Left hindlimb (tissue), 1 donor: ENCODE data around the gene R3HDM2.
A peak's percentile ranks its signal among the peaks of the same experiment; 100 is the strongest.

ENCODE experiments used
- DNase-seq: peaks from one replicate; pipeline ENCODE4 v3.0.0-alpha.2; 2018

The R3HDM2 gene

DNA sequence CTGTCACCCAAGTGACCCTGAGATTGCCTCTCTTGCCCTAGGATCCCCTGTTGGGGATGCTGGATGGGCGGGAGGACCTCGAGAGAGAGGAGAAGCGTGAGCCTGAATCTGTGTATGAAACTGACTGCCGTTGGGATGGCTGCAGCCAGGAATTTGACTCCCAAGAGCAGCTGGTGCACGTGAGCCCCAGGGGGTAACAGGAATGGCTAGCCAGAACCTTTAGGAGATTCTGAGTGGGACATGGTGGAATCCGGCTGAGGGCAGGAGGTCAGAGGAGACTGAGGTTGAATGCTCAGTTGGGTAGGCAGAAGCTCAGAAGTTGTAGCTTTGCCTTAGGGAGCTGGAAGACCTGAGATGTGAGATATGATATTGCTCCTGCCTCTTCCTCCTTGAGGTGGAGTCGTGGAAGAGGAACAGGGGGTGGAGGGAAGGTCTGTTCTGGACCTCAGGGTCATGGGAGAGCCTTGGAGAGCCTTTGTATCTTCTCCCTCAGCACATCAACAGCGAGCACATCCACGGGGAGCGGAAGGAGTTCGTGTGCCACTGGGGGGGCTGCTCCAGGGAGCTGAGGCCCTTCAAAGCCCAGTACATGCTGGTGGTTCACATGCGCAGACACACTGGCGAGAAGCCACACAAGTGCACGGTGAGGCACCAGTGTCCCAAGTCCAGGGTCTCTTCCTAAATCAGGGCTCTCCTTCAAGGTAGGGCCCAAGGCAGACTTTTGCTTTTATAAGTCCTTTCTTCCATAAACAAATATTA is 35.1 kb upstream of the R3HDM2 start:
- peak; percentile 17 for DNase-seq

DNA sequence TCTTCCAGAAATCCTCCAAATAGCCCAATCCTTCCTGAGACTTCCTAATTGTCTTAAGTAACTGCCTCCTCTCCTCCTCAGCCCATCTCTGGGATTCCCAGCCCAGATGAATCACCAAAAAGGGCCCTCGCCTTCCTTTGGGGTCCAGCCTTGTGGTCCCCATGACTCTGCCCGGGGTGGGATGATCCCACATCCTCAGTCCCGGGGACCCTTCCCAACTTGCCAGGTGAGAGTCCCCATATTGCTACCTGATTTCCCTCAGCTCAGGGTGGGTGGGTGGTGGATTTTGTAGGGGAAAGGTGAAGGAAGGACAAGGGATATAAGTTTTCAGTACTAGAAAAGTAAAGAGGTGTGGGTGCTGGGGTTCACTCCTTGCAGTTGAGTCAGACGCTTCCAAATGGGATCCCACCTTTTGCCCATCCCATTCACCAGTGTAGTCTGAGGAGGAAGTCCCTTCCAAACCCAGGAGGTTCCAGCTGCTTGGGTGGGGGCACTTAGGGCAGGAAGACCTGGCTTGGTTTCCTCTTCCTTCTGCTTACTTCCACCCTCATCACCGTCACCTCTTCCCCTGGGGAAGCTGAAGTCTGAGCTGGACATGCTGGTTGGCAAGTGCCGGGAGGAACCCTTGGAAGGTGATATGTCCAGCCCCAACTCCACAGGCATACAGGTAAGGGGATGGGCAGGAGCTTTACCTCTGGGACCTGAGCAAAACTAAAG is 34.3 kb upstream of the R3HDM2 start:
- DNase-seq = peak; percentile 12

DNA sequence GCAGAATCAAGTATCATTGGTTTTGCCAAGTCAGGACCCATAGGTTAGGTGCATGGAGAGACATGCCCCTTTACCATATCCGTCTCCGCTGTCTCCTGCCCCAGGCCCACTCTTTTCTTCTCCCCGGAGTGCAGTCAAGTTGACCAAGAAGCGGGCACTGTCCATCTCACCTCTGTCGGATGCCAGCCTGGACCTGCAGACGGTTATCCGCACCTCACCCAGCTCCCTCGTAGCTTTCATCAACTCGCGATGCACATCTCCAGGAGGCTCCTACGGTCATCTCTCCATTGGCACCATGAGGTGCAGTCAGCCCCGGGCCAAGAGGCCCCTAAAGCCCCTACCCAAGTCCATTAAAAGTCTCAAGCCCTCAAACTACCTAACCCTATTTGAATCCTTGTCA is 33.7 kb upstream of the R3HDM2 start:
- DNase-seq = no peak

DNA sequence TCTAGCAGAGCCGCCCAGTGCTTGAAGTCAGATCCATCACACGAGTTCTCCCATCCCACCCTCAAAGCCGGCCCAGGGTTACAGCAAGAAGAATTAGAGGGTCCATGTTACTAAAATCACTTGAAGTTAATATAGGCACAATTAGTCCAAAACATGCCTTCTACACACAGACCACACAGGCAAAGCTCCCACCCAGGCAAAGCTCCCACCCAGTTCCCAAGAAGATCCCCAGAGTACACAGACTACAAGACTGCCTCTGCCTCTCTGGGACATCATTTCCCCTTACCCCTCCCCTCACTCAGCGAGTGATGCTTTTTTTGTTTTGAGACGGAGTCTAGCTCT is 32.0 kb upstream of the R3HDM2 start:
- no peak for DNase-seq

DNA sequence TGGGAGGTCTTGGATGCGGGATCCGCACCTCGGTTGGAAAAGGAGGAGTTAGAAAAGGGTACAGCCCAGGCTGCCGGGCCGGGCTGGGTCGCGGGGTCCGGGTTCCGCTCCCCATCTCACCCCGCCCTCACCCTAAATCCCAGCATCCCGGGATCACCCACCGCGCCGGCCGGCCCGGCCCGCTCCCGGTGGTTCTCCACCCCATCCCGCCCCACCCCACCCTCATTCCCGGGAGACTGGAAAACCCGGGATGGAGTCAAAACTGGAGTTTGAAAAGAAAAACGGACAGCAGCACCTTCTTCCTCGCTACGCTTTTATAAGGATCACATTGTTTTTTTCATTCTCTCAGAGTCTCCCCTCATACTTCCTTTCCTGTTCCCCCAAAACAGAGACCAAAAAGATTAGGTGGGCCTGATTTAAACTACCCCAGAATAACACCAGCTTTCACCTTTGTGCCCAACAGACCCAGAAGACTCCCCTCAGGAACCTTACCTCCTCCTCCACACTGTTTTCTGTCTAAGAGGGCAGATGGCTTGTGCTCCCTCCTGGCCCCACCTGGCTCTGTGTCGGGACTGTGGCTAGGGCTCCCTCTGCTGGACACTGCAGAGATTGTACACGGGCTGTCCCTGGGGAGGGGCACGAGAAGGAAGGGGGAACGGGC is 31.5 kb upstream of the R3HDM2 start:
- DNase-seq = peak; percentile 89

DNA sequence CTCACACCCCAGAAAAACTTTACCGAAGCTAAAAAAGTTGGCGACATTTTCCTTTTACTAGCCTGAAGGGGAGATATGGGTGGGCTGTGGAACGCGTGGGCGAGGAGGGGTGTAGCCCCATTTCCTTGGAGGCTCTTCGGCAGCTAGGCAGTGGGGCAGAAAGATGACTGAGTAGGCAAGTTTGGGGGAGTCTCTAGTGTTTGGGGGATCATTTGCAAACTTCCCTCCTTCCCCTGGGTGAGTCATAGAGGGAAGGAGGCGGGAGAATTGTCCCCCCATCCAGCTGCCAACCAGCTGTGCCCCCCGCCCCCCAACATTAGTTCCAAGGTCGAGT is 31.0 kb upstream of the R3HDM2 start:
- DNase-seq = peak; percentile 69

DNA sequence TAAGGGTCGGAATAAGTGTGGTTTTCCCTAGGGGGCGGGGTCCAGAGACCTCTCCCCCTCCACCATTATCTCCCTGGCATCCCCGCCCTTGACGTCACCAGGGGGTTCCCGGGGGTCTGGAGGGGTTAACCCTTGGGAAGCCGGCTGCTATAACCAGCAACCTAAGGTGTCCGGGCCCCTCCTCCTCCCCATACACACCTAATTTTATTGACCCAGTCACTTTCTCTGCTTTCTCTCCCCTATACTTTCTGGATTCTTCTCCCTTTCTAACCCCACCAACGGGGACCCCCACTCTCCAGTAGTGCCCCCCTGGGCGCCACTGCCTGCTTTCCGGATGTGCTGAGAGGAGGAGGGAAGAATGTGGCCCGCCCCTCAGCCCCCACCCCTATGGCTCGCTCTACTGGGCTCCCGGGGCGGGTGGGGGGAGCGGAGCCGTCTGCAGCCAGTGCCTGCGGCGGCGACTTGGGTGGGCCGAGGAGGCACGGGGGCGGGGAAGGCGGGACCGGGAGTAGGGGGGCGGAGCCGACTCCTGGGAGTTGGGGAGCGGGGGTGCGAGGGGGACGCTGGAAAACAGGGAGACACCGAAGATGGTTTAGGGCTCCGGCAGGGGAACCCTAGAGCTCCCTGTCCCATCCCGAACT is 30.6 kb upstream of the R3HDM2 start:
- DNase-seq = peak; percentile 90

DNA sequence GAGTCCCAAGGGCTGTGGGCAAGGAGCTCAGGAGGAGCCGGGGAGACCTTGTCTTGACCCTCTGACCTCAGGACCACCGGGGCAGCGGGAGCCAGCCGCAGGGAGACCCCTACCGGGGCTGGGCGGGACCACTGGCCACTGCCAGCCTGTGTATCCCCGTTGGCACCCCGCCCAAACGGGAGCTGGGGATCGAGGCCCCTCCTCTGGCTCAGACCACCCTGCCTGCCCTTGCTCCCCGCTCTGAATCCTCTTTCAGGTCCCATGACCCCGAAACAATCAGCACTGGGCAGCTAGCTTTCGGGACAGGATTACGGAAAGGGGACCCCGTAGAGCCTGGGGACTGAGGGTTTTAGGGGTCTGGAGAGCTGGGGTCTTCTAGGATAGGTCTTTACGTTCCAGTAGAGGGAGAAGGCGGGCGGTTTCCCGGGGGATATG is 30.0 kb upstream of the R3HDM2 start:
- DNase-seq = no peak

DNA sequence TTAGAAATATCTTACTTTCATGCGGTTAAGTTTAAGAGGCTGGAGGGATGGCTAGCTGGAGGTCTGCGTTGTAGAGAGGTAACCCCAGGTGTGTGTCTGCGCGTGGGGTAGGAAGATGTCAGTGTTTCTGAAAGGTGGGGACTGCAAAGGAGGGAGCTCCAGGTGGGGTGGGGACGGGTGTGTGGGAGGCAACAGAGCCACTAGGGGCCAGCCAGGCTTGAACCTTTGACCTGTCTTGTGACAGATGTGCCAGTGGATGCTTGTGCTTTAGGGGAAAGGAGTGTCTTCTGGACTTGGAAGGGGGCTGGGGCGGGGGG is 29.6 kb upstream of the R3HDM2 start:
- no peak for DNase-seq

DNA sequence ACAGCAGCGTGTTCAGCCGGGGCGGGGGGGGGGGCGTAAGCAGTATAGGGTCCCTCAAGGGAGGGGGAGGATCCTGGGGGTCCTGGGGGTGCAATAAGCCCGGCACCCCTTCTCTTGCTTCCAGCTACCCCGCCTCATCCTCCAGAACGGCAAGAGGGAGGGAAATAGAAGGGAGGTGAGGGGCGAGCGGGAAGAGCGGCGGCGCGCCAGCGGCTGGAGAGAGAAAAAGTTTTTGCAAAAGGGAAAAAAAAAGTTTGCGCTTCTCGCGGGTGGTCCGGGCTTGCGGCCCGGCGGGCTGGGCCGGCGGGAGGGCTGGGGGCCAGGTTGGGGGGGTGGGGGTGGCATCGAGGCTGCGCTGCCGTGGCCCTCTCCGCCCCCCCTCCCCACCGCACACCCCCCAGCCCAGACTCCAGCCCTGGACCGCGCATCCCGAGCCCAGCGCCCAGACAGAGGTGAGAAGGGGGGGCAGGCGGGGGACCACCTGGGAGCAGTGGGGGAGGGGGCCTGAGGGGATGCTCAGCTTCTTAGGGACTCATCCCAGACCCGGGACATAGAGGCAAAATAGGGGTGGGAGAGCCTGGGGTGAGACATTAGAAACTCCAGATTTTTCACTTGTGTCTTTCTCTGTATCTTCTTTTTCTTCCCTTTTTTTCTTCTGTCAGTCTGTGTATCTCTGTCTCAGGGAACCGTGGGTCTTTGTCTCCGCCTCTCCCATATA is 29.1 kb upstream of the R3HDM2 start, which contains the start of gene GLI1:
GLI1 (plus strand) TSS at position 36 of the 718 bp plus-strand sequence. CDS start 3,907 bp downstream, outside the sequence.
- peak; percentile 87 for DNase-seq

DNA sequence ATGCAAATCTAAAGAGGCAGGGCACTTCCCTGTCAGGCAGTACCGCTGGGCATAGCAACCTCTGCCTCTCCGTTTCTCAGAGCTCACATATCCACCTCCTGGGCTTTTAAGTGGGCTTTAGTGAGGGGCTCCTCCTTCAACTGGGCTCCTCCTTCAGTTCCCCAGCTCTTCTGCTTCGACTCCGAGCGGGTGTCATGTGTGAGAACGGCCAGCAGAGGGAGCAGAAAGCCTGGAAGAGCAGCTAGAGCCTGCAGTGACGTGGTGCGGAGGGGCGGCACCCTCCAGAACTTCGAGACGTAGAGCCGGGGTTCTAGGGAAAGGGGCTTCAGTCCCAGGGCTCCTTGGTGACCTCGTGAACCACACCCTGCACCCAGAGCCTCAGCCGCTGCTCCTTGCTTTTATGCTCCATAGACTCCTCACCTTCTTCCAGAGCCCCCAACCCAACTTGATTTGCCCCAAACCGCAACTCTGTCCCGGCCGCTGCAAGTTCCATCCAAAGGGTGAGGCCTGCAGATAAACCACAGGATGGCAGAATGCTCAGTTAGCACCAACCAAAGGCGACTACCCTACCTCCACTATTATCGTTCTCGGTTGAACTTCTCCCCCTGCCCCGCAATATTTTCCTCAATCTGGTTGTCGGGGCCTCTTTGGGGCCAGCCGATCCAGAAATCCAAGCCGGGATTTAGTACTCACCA is 28.4 kb upstream of the R3HDM2 start:
- peak; percentile 96 for DNase-seq

DNA sequence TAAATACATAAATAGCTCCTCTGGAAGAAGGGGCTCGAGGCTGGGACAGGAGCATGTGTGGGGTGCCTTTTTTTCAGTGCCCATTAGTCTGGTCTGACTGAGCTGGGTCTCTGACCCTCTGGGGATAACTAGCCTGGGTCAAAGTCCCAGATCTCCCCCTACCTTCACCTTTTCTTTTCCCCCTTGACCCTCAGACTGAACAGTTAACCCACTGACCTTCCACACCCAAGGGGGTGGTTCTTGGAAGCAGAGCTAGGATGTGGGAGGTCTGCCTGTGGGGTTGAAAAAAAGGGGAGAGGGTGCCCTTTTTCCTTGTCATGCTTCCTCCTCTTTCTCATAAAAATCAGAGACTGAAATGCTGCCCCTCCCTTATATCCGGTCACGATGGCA is 27.8 kb upstream of the R3HDM2 start:
- no peak for DNase-seq

DNA sequence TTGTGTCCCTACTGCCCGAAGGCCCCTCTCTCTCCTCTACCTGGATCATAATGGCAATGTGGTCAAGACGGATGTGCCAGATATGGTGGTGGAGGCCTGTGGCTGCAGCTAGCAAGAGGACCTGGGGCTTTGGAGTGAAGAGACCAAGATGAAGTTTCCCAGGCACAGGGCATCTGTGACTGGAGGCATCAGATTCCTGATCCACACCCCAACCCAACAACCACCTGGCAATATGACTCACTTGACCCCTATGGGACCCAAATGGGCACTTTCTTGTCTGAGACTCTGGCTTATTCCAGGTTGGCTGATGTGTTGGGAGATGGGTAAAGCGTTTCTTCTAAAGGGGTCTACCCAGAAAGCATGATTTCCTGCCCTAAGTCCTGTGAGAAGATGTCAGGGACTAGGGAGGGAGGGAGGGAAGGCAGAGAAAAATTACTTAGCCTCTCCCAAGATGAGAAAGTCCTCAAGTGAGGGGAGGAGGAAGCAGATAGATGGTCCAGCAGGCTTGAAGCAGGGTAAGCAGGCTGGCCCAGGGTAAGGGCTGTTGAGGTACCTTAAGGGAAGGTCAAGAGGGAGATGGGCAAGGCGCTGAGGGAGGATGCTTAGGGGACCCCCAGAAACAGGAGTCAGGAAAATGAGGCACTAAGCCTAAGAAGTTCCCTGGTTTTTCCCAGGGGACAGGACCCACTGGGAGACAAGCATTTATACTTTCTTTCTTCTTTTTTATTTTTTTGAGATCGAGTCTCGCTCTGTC is 26.1 kb upstream of the R3HDM2 start:
- no peak for DNase-seq

DNA sequence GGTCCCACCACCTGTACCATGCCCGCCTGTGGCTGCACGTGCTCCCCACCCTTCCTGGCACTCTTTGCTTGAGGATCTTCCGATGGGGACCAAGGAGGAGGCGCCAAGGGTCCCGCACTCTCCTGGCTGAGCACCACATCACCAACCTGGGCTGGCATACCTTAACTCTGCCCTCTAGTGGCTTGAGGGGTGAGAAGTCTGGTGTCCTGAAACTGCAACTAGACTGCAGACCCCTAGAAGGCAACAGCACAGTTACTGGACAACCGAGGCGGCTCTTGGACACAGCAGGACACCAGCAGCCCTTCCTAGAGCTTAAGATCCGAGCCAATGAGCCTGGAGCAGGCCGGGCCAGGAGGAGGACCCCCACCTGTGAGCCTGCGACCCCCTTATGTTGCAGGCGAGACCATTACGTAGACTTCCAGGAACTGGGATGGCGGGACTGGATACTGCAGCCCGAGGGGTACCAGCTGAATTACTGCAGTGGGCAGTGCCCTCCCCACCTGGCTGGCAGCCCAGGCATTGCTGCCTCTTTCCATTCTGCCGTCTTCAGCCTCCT is 25.4 kb upstream of the R3HDM2 start:
- no peak for DNase-seq

DNA sequence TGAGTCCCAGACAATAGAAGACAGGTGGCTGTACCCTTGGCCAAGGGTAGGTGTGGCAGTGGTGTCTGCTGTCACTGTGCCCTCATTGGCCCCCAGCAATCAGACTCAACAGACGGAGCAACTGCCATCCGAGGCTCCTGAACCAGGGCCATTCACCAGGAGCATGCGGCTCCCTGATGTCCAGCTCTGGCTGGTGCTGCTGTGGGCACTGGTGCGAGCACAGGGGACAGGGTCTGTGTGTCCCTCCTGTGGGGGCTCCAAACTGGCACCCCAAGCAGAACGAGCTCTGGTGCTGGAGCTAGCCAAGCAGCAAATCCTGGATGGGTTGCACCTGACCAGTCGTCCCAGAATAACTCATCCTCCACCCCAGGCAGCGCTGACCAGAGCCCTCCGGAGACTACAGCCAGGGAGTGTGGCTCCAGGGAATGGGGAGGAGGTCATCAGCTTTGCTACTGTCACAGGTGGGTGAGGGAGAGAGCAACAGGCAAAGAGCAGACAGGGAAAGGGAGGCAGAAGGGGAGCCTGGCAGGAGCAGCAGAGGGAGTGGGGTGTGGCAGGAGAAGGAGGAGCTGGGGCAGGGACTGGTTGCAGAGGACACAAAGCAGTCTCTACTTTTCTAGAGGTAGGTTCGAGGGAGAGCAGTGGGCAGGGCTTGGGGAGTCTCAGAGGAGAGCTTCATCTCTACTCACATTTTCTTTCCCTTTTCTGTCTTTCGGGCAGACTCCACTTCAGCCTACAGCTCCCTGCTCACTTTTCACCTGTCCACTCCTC is 24.7 kb upstream of the R3HDM2 start:
- DNase-seq = no peak

DNA sequence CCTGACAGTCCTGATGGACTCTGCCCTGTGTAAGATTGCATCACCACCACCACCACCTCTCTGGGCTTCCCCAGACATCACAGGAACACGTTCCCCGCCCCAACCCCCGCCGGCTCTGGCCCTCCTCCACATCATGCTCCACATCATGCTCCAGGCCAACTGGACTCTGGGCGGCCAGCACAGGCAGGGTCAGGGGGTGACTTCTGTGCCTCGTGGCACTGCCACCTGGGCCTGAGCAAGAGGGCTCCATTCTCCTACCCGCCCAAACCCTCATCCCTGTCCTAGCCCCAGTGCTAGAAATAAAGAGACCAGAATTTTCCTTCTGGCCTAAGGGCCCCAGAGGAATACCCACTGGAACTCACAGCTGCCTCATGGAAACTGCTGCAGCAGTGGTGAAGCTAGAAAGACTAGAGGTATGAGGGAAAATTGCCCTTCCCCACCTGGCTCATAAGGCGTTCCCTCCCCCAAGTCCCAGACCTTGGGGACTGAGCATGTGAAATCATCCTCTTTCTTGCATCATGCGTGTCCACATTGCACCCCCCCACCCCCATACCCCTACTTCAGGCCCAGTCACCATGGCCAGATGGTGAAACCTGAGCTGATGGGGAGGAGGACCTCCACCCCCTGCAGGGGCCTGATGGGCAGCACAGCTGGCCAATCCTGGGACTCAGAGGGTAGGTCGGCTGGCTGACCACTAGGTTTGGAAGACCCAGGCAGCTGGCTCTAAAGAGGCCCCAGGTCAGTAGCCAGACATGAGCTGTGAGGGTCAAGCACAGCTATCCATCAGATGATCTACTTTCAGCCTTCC is 23.9 kb upstream of the R3HDM2 start, which contains the start of gene INHBE:
INHBE (plus strand) TSS at position 742 of the 808 bp plus-strand sequence. CDS start 230 bp downstream, outside the sequence.
- DNase-seq = no peak

DNA sequence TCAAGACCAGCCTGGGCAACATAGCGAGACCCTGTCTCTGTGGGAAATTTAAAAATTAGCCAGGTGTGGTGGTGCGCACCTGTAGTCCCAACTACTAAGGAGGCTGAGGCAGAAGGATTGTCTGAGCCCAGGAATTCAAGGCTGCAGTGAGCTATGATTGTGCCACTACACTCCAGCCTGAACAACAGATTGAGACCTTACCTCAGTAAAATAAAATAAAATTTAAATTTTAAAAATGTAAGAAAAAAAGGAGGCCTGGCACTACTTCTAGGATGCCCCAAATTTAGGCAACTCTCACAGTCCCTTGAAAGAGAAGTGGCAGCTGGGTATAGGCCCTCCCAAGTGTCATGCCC is 23.3 kb upstream of the R3HDM2 start:
- DNase-seq = no peak

DNA sequence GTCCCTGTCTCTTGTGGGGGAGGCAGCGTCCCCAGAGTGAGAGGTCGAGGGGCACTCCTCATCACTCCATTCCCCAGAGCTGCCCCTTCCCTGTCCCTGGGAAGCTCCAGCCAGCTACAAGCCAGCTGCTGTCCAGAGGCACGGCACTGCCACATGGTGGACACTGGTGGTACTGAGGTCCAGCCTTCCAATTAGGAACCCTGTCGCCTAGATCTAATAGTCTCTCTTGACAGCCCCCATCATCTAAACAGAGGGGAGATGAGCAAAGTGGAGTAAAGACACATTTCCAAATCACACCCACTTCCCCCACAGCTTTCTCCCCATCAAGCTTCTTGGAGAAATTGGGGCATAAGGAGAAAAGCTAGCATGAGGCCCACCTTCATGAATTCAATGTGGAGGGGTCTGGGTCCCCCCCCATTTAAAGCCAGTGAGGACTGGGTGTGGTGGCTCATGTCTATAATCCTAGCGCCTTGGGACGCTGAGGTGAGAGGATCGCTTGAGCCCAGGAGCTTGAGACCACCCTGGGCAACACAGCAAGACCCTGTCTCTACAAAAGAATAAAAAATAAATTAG is 22.2 kb upstream of the R3HDM2 start:
- DNase-seq = peak; percentile 74
